HepG2 (cell line): ENCODE measurements around the gene CYB5A. TPM values are rescaled to one million over a fixed set of nuclear protein-coding genes. Genes with fewer than 3 reads are reported as not detected.

ENCODE experiments used
- ATAC-seq: fragments of 200-7000 bp; cut with Tn5 transposase; 3 replicates; pipeline ENCODE4 v1.9.1; 2020; ENCODE audit warnings: mild to moderate bottlenecking, moderate library complexity
- BruUV-seq: library from RNA; stranded (reverse); fragments of 400-500 nt; replicated peaks from 2 replicates; lab custom pipeline; 2021; lab: Mats Ljungman, UMichigan
- CTCF ChIA-PET: fragments of 300-600 bp; formaldehyde crosslinking; extraction: SDS; loops from one replicate; lab custom pipeline; 2021; ENCODE audit warnings: low total read pairs, inconsistent platforms, low intra/inter-chr PET ratio; lab: Yijun Ruan, JAX
- POLR2A ChIA-PET: fragments of 350-600 bp; sonication (Branson Sonifier 250); formaldehyde crosslinking; loops from one replicate; lab custom pipeline; 2020; ENCODE audit warnings: antibody characterized with exemption, inconsistent platforms; lab: Yijun Ruan, JAX
- DNase-seq: peaks from one replicate; pipeline ENCODE4 v3.0.0-alpha.2; 2015; ENCODE audit warnings: low spot score
- FAIRE-seq: peaks from 3 replicates; lab custom pipeline; 2011; peaks lifted over from hg19 to GRCh38; lab: Jason Lieb, UNC
- H2AFZ ChIP-seq: one replicate; pipeline ENCODE4 v1.6.1; 2011; ENCODE audit warnings: low read length, inconsistent platforms
- H3K27ac ChIP-seq: fragments of 300-600 bp; 3 replicates; pipeline ENCODE4 v1.8.0; 2011; ENCODE audit warnings: mixed run types, mild to moderate bottlenecking, mixed read lengths, low read length, inconsistent platforms; ENCODE audit not compliant: insufficient read depth; ENCODE audit errors: extremely low read length
- H3K27me3 ChIP-seq, 2 experiments: fragments of 200-600 bp in 1 of 2; 2 replicates in 1 of 2; 3 replicates in 1 of 2; pipeline versions ENCODE4 v1.6.0 to v1.8.0; 2011; ENCODE audit warnings: low read length in 2 of 2, mild to moderate bottlenecking in 2 of 2, moderate library complexity in 2 of 2, inconsistent platforms in 1 of 2; ENCODE audit not compliant: insufficient read depth in 2 of 2, control insufficient read depth in 1 of 2
- H3K36me3 ChIP-seq, 2 experiments: fragments of 200-600 bp in 1 of 2; replicated peaks in 1 of 2; 2 replicates in 1 of 2; 3 replicates in 1 of 2; pipeline versions ENCODE4 v1.5.1 to v1.8.0; 2011; ENCODE audit warnings: low read length in 2 of 2, inconsistent platforms in 1 of 2; ENCODE audit not compliant: insufficient read depth in 2 of 2, control insufficient read depth in 1 of 2
- H3K4me1 ChIP-seq: 2 replicates; pipeline ENCODE4 v1.5.1; 2012; ENCODE audit warnings: low read length, inconsistent platforms; ENCODE audit not compliant: insufficient read depth
- H3K4me2 ChIP-seq: 2 replicates; pipeline ENCODE4 v1.6.0; 2011; ENCODE audit warnings: low read depth, low read length, inconsistent platforms
- H3K4me3 ChIP-seq, 3 experiments: fragments of 200-600 bp in 1 of 3; sonication (generic), shearing (Covaris generic) in 1 of 3; replicated peaks in 1 of 3; 2 replicates each; pipeline ENCODE4 v1.5.1; 2011 to 2016; ENCODE audit warnings: low read length in 3 of 3, inconsistent platforms in 2 of 3, low read depth in 2 of 3, mild to moderate bottlenecking in 2 of 3, control low read depth in 1 of 3, mixed read lengths in 1 of 3; ENCODE audit not compliant: insufficient read depth in 1 of 3
- H3K79me2 ChIP-seq: one replicate; pipeline ENCODE4 v1.6.1; 2011; ENCODE audit warnings: low read length, inconsistent platforms; ENCODE audit not compliant: insufficient read depth
- H3K9ac ChIP-seq: 2 replicates; pipeline ENCODE4 v1.6.0; 2011; ENCODE audit warnings: mild to moderate bottlenecking, low read depth, low read length, inconsistent platforms; ENCODE audit not compliant: insufficient read depth
- H3K9me3 ChIP-seq: 2 replicates; pipeline ENCODE4 v1.5.1; 2012; ENCODE audit warnings: mild to moderate bottlenecking, low read length
- H4K20me1 ChIP-seq: 2 replicates; pipeline ENCODE4 v1.6.0; 2011; ENCODE audit warnings: inconsistent platforms, mild to moderate bottlenecking, low read length, moderate library complexity; ENCODE audit not compliant: insufficient read depth
- BHLHE40 ChIP-seq: IDR thresholded peaks from 2 replicates; pipeline ENCODE4 v1.6.1; 2011; ENCODE audit warnings: low read length, improper control_type of control experiment
- CREB1 ChIP-seq, 2 experiments: fragments of 450-650 bp in 1 of 2; IDR thresholded peaks; 2 replicates each; pipeline ENCODE4 v1.6.1; 2016 to 2017; ENCODE audit warnings: control low read depth in 1 of 2, mild to moderate bottlenecking in 1 of 2, missing compliant biosample characterization in 1 of 2, missing genetic modification characterization in 1 of 2
- KDM4B ChIP-seq: sonication (generic); formaldehyde crosslinking; IDR thresholded peaks from 2 replicates; pipeline ENCODE4 v1.4.0; 2020; ENCODE audit warnings: missing genetic modification reagents
- MAX ChIP-seq: IDR thresholded peaks from 2 replicates; pipeline ENCODE4 v1.6.1; 2012; ENCODE audit warnings: inconsistent platforms
- MTF1 ChIP-seq: sonication (generic); formaldehyde crosslinking; IDR thresholded peaks from 2 replicates; pipeline ENCODE4 v1.5.0; 2020; ENCODE audit warnings: missing genetic modification reagents
- STAT6 ChIP-seq: sonication (generic); formaldehyde crosslinking; IDR thresholded peaks from 2 replicates; pipeline ENCODE4 v1.4.0; 2020; ENCODE audit warnings: missing genetic modification reagents, mild to moderate bottlenecking, borderline replicate concordance
- ZNF629 ChIP-seq: sonication (generic); formaldehyde crosslinking; conservative IDR thresholded peaks from 2 replicates; pipeline ENCODE4 v1.5.0; 2020; ENCODE audit warnings: missing genetic modification reagents
- WGBS: methylation state at CpG from one replicate; pipeline ENCODE4 v1.1.6; 2017; ENCODE audit warnings: low lambda C conversion rate; 5-methylcytosine and 5-hydroxymethylcytosine counted together
- in situ Hi-C: cut with HindIII; loops from 2 replicates; pipeline ENCODE4 v1.10.0; 2017; ENCODE audit warnings: low pct_unique_long_range_greater_than_20kb; ENCODE audit not compliant: extremely low pct_ligation_motif_present
- intact Hi-C: fragments of 100-400 bp; cut with micrococcal nuclease; formaldehyde crosslinking; loops from one replicate; pipeline ENCODE4 v1.10.0; 2022; ENCODE audit not compliant: unreplicated experiment
- polyA plus RNA-seq, 8 experiments: library from polyadenylated mRNA; depleted of rRNA in 3 of 8; stranded (reverse) in 7 of 8; unstranded in 1 of 8; fragments of >200 nt; fragmentation: Illumina TruSeq in 4 of 8; extraction: Trizol in 4 of 8; gene quantifications; 2 replicates each; pipeline versions ENCODE4 v1.2.1 to v1.2.3, GENCODE V29; 2011 to 2016; ENCODE audit warnings: low read depth in 4 of 8, missing spikeins in 1 of 8, mixed read lengths in 1 of 8; ENCODE audit not compliant: insufficient read depth in 1 of 8
- total RNA-seq, 5 experiments: library from RNA; depleted of rRNA; stranded (reverse); fragments of >200 nt; fragmentation: Illumina TruSeq; extraction: Trizol; gene quantifications; 2 replicates each; pipeline ENCODE4 v1.2.3, GENCODE V29; 2016; ENCODE audit warnings: low read depth in 1 of 5
- TF ChIP-seq, protein P1 (sequence below): sonication (generic); formaldehyde crosslinking; IDR thresholded peaks from 2 replicates; pipeline ENCODE4 v1.4.0; 2020; ENCODE audit warnings: missing genetic modification reagents
- TF ChIP-seq, protein P2 (sequence below): sonication (generic); formaldehyde crosslinking; IDR thresholded peaks from 2 replicates; pipeline ENCODE4 v1.8.1; 2023; ENCODE audit warnings: mild to moderate bottlenecking, moderate library complexity, missing genetic modification reagents

CYB5A gene
- total and polyA plus RNA-seq, 2 of the 13 experiments (the other 11 are each of a cell fraction or from before 2014, with no cell fraction given), result 215 to 356 TPM

DNA sequence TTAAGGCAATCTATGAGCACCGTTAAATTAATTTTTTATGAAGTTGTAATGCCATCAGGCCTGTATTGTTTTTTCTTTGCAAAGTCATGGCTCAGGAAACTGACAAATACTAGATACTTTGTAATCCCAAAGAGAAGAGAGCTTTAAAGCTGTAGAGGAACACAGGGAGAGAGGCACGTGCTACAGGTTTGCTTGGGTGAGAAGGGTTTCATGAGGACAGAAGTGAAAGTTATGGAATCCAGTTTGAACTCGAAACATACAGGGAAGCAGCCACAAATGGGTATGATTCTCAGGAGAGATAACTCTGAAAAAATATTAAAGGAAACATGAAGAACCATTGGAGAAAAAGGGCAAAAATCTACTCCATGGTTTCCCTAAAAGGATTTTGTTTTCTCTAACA is 49.8 kb downstream of the CYB5A start:
- H4K20me1 ChIP-seq, result no peaks in the 10 kb centered on the region
- FAIRE-seq (no peak), DNase-seq (no peak), ATAC-seq (peak; percentile 10; the same call in 2 of the 3 replicates)
- H3K9me3 ChIP-seq, result no peaks in the 10 kb centered on the region
- H3K79me2 ChIP-seq, result no peaks in the 10 kb centered on the region
- H3K4me3 ChIP-seq, result peak overlapping the region; percentile 26 to 60 (median 37); a peak in 5 of 6 replicates
- no TSS peak for BruUV-seq
- H3K4me1 ChIP-seq, result peaks cover 46% of the 10 kb centered on the region
- ChIA-PET POLR2A (interaction anchor here (0.6 to 2.2 kb wide), 6 partner anchors 8 to 48 kb away, joined by 3 to 20 read pairs (median 4); no protein-coding TSS in a partner anchor), CTCF (no interaction called here)
- no peaks in the 10 kb centered on the region for H3K27me3 ChIP-seq
- H2AFZ ChIP-seq, result peak overlapping the region; percentile 59
- WGBS, result 24% methylated on average over 3 of the region's 3 CpGs
- peak overlapping the region; percentile 78 for H3K27ac ChIP-seq
- in situ Hi-C loops (no loop called here), intact Hi-C loops (loop anchor here (1.0 to 2.0 kb wide), 3 partner anchors 8 to 47 kb away; no protein-coding TSS in a partner anchor)
- H3K4me2 ChIP-seq, result peak overlapping the region; percentile 79
- TF ChIP-seq ZNF629 (CRISPR knock-in tag) (peak; percentile 70), MTF1 (CRISPR knock-in tag) (0 out of 2 replicates have a peak, but pooled peaks have one; percentile 33), MAX (peak; percentile 31; the same call in 1 of the 2 replicates), BHLHE40 (peak; percentile 70), STAT6 (0 out of 2 replicates have a peak, but pooled peaks have one; percentile 6), CREB1 (IDR thresholded peaks at IDR 0.05) (no peak), CREB1 (CRISPR knock-in tag; IDR thresholded peaks at IDR 0.05) (peak; percentile 50; the same call in 1 of the 2 replicates), KDM4B (CRISPR knock-in tag) (no peak)
- TF ChIP-seq, protein P1, sequence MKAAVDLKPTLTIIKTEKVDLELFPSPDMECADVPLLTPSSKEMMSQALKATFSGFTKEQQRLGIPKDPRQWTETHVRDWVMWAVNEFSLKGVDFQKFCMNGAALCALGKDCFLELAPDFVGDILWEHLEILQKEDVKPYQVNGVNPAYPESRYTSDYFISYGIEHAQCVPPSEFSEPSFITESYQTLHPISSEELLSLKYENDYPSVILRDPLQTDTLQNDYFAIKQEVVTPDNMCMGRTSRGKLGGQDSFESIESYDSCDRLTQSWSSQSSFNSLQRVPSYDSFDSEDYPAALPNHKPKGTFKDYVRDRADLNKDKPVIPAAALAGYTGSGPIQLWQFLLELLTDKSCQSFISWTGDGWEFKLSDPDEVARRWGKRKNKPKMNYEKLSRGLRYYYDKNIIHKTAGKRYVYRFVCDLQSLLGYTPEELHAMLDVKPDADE (CRISPR knock-in tag), result no peak
- TF ChIP-seq, protein P2, sequence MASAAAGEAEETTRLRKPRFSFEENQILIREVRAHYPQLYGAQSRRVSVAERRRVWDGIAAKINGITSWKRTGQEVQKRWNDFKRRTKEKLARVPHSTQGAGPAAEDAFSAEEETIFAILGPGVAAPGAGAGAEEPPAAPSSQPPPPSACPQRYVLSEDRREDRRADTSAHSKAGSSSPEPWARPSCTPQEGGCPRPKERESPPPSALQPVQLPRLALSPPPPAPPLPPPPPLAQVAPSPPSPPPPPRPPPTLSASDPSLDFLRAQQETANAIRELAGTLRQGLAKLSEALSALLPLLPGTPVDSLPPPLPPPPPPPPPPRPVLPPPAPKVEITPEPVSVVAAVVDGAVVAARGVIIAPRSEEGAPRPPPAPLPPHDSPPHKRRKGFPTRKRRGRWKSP (CRISPR knock-in tag), result 0 out of 2 replicates have a peak, but pooled peaks have one; percentile 22
- no peaks in the 10 kb centered on the region for H3K36me3 ChIP-seq
- H3K9ac ChIP-seq, result peak overlapping the region; percentile 55; the same call in 1 of the 2 replicates
